SK-N-SH (cell line): Measurements from ENCODE around the gene DNAH7.

Experiments
- EP300 ChIP-seq, 2 experiments: IDR thresholded peaks; 2 replicates each; pipeline versions ENCODE4 v1.4.0 to v1.6.1; 2012; ENCODE audit warnings: borderline replicate concordance in 1 of 2, low read depth in 1 of 2, low read length in 1 of 2
- FOSL2 ChIP-seq: IDR thresholded peaks from 2 replicates; pipeline ENCODE4 v1.4.0; 2012; ENCODE audit warnings: low read depth, mild to moderate bottlenecking, moderate library complexity, borderline replicate concordance
- FOXM1 ChIP-seq: IDR thresholded peaks from 2 replicates; pipeline ENCODE4 v1.4.0; 2012; ENCODE audit warnings: low read depth, mild to moderate bottlenecking
- GATA2 ChIP-seq: sonication (generic); formaldehyde crosslinking; IDR thresholded peaks from 2 replicates; pipeline ENCODE4 v1.5.0; 2020; ENCODE audit warnings: mild to moderate bottlenecking, missing genetic modification reagents
- JUND ChIP-seq: IDR thresholded peaks from 2 replicates; pipeline ENCODE4 v1.4.0; 2012
- MXI1 ChIP-seq: IDR thresholded peaks from 2 replicates; pipeline ENCODE4 v1.6.1; 2012; ENCODE audit warnings: mild to moderate bottlenecking, low read depth, low read length, improper control_type of control experiment
- NFIC ChIP-seq: IDR thresholded peaks from 2 replicates; pipeline ENCODE4 v1.4.0; 2012; ENCODE audit warnings: borderline replicate concordance
- POLR2AphosphoS5 ChIP-seq: IDR thresholded peaks from 2 replicates; pipeline ENCODE4 v1.6.1; 2012; ENCODE audit warnings: low read depth, low read length
- RAD21 ChIP-seq: IDR thresholded peaks from 2 replicates; pipeline ENCODE4 v1.6.1; 2012; ENCODE audit warnings: mild to moderate bottlenecking, low read length
- RXRA ChIP-seq: IDR thresholded peaks from 2 replicates; pipeline ENCODE4 v1.4.0; 2012; ENCODE audit warnings: low read depth, mild to moderate bottlenecking, borderline replicate concordance
- TAF1 ChIP-seq: IDR thresholded peaks from 2 replicates; pipeline ENCODE4 v1.6.1; 2012; ENCODE audit warnings: low read depth, mild to moderate bottlenecking, low read length, moderate library complexity, borderline replicate concordance
- TF ChIP-seq, protein P1 (sequence below): fragments of 200-600 bp; sonication (generic); IDR thresholded peaks from 2 replicates; pipeline ENCODE4 v1.6.1; 2017; ENCODE audit warnings: antibody characterized with exemption, mild to moderate bottlenecking, moderate library complexity
- TF ChIP-seq, protein P2 (sequence below): IDR thresholded peaks from 2 replicates; pipeline ENCODE4 v1.4.0; 2012; ENCODE audit warnings: low read depth
- TF ChIP-seq, protein P3 (sequence below): IDR thresholded peaks from 2 replicates; pipeline ENCODE4 v1.6.1; 2012; ENCODE audit warnings: mild to moderate bottlenecking, low read depth, low read length, moderate library complexity

DNA sequence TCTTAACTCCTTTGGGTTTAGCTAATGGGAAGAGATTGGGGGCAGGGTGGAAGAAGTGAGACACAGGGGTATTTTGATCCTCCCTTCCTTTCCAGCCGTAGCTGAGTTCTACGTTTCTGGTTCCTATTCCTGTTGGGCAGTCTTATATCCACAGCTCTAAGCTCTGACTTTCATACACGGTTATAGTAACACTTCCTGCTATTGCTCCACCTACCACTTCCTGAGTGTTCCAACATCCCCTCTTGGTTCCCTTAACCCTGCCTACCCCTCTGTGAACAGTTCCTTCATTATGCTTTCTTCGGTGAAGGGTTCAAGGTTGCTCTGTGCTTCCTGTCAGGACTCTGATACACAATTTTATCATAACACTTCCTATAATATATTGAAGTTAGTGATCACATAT is 205.1 kb downstream of the DNAH7 start:
- TF ChIP-seq, protein P1, sequence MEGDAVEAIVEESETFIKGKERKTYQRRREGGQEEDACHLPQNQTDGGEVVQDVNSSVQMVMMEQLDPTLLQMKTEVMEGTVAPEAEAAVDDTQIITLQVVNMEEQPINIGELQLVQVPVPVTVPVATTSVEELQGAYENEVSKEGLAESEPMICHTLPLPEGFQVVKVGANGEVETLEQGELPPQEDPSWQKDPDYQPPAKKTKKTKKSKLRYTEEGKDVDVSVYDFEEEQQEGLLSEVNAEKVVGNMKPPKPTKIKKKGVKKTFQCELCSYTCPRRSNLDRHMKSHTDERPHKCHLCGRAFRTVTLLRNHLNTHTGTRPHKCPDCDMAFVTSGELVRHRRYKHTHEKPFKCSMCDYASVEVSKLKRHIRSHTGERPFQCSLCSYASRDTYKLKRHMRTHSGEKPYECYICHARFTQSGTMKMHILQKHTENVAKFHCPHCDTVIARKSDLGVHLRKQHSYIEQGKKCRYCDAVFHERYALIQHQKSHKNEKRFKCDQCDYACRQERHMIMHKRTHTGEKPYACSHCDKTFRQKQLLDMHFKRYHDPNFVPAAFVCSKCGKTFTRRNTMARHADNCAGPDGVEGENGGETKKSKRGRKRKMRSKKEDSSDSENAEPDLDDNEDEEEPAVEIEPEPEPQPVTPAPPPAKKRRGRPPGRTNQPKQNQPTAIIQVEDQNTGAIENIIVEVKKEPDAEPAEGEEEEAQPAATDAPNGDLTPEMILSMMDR = no peak
- TF ChIP-seq FOXM1 (no peak), EP300 (IDR thresholded peaks at IDR 0.05; ENCODE audit: borderline replicate concordance in 1 of 2, low read depth in 1 of 2, low read length in 1 of 2) (no peak), TAF1 (no peak), GATA2 (CRISPR knock-in tag) (no peak), MXI1 (no peak), JUND (no peak), NFIC (no peak), RXRA (no peak), POLR2AphosphoS5 (no peak), RAD21 (no peak), FOSL2 (no peak)
- TF ChIP-seq, protein P2, sequence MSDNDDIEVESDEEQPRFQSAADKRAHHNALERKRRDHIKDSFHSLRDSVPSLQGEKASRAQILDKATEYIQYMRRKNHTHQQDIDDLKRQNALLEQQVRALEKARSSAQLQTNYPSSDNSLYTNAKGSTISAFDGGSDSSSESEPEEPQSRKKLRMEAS = no peak
- TF ChIP-seq, protein P3, sequence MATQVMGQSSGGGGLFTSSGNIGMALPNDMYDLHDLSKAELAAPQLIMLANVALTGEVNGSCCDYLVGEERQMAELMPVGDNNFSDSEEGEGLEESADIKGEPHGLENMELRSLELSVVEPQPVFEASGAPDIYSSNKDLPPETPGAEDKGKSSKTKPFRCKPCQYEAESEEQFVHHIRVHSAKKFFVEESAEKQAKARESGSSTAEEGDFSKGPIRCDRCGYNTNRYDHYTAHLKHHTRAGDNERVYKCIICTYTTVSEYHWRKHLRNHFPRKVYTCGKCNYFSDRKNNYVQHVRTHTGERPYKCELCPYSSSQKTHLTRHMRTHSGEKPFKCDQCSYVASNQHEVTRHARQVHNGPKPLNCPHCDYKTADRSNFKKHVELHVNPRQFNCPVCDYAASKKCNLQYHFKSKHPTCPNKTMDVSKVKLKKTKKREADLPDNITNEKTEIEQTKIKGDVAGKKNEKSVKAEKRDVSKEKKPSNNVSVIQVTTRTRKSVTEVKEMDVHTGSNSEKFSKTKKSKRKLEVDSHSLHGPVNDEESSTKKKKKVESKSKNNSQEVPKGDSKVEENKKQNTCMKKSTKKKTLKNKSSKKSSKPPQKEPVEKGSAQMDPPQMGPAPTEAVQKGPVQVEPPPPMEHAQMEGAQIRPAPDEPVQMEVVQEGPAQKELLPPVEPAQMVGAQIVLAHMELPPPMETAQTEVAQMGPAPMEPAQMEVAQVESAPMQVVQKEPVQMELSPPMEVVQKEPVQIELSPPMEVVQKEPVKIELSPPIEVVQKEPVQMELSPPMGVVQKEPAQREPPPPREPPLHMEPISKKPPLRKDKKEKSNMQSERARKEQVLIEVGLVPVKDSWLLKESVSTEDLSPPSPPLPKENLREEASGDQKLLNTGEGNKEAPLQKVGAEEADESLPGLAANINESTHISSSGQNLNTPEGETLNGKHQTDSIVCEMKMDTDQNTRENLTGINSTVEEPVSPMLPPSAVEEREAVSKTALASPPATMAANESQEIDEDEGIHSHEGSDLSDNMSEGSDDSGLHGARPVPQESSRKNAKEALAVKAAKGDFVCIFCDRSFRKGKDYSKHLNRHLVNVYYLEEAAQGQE = no peak
